NCI-H1105 (cell line): Measurements from ENCODE around the gene LRP1.

Experiments
- DNase-seq: peaks from one replicate; lab custom pipeline; 2025; lab: John Stamatoyannopoulos, UW

Gene LRP1

GRCh38 chr12:57127726-57128518 is at the start of gene LRP1:
TSS of gene LRP1 (plus strand) at chr12:57128483. CDS start at chr12:57128965, 482 bp downstream.
- peak; percentile 34 for DNase-seq

- DNase-seq: peak; percentile 95
Observed at GRCh38 chr12:57078519-57079404, 49.5 kb upstream of the LRP1 start, which contains the start of gene NEMP1. TSS of gene NEMP1 (minus strand) at chr12:57078791. CDS start at chr12:57078745, 46 bp downstream.

GRCh38 chr12:57079821-57080220 is 48.5 kb upstream of the LRP1 start:
- no peak for DNase-seq

GRCh38 chr12:57080855-57081254 is 47.4 kb upstream of the LRP1 start:
- no peak for DNase-seq

- DNase-seq: no peak
Observed at GRCh38 chr12:57085999-57086492, 42.2 kb upstream of the LRP1 start.

GRCh38 chr12:57086493-57087009 is 41.7 kb upstream of the LRP1 start:
- DNase-seq: peak; percentile 33

GRCh38 chr12:57087010-57087690 is 41.1 kb upstream of the LRP1 start:
- no peak for DNase-seq

- DNase-seq: peak; percentile 19
Observed at GRCh38 chr12:57087691-57088353, 40.5 kb upstream of the LRP1 start.

GRCh38 chr12:57088354-57089270 is 39.7 kb upstream of the LRP1 start, which contains the start of gene NAB2:
TSS of gene NAB2 (plus strand) at chr12:57089114. CDS start at chr12:57089272, 158 bp downstream.
- DNase-seq: peak; percentile 74

- DNase-seq: no peak
Observed at GRCh38 chr12:57089271-57090245, 38.7 kb upstream of the LRP1 start.

- no peak for DNase-seq
Observed at GRCh38 chr12:57090490-57090889, 37.8 kb upstream of the LRP1 start.

GRCh38 chr12:57090924-57091637 is 37.2 kb upstream of the LRP1 start:
- no peak for DNase-seq

GRCh38 chr12:57091638-57092528 is 36.4 kb upstream of the LRP1 start:
- no peak for DNase-seq

- no peak for DNase-seq
Observed at GRCh38 chr12:57092529-57092862, 35.8 kb upstream of the LRP1 start.

- no peak for DNase-seq
Observed at GRCh38 chr12:57092876-57093414, 35.3 kb upstream of the LRP1 start.

- DNase-seq: no peak
Observed at GRCh38 chr12:57093415-57094207, 34.7 kb upstream of the LRP1 start.
